NCI-H2227 (cell line): ENCODE results near the gene PLXDC1.

Experiments used
- DNase-seq: peaks from one replicate; lab custom pipeline; 2025; ENCODE audit not compliant: unreplicated experiment; lab: John Stamatoyannopoulos, UW

The PLXDC1 gene

GRCh38 chr17:39158623-39159022, 7.2 kb upstream of the PLXDC1 start:
- no peak for DNase-seq

GRCh38 chr17:39156491-39156890, 5.1 kb upstream of the PLXDC1 start:
- no peak for DNase-seq

- DNase-seq: no peak
Observed at GRCh38 chr17:39155654-39156053, 4.2 kb upstream of the PLXDC1 start.

GRCh38 chr17:39153599-39154051, 2.2 kb upstream of the PLXDC1 start:
- peak; percentile 92 for DNase-seq

- DNase-seq: peak; percentile 65
Observed at GRCh38 chr17:39151943-39152818, 744 bp upstream of the PLXDC1 start.

GRCh38 chr17:39150795-39151149, 665 bp downstream of the PLXDC1 start:
- no peak for DNase-seq

GRCh38 chr17:39150104-39150634, 1.3 kb downstream of the PLXDC1 start:
- no peak for DNase-seq

- DNase-seq: no peak
Observed at GRCh38 chr17:39147221-39148185, 3.9 kb downstream of the PLXDC1 start.

- no peak for DNase-seq
Observed at GRCh38 chr17:39146273-39146672, 5.2 kb downstream of the PLXDC1 start.

- no peak for DNase-seq
Observed at GRCh38 chr17:39145143-39145542, 6.3 kb downstream of the PLXDC1 start.

GRCh38 chr17:39144416-39144840, 7.0 kb downstream of the PLXDC1 start:
- DNase-seq: no peak

- DNase-seq: no peak
Observed at GRCh38 chr17:39143552-39144093, 7.8 kb downstream of the PLXDC1 start.

GRCh38 chr17:39141915-39142664, 9.3 kb downstream of the PLXDC1 start:
- no peak for DNase-seq

GRCh38 chr17:39141294-39141693, 10.1 kb downstream of the PLXDC1 start:
- no peak for DNase-seq

GRCh38 chr17:39139561-39139960, 11.9 kb downstream of the PLXDC1 start:
- no peak for DNase-seq

- DNase-seq: no peak
Observed at GRCh38 chr17:39139161-39139511, 12.3 kb downstream of the PLXDC1 start.

GRCh38 chr17:39138431-39139160, 12.8 kb downstream of the PLXDC1 start:
- DNase-seq: no peak

- no peak for DNase-seq
Observed at GRCh38 chr17:39134878-39135277, 16.6 kb downstream of the PLXDC1 start.

GRCh38 chr17:39132192-39132610, 19.2 kb downstream of the PLXDC1 start:
- DNase-seq: no peak

GRCh38 chr17:39131616-39132015, 19.8 kb downstream of the PLXDC1 start:
- no peak for DNase-seq
